ENCODE data around the gene TTLL11.

DNA sequence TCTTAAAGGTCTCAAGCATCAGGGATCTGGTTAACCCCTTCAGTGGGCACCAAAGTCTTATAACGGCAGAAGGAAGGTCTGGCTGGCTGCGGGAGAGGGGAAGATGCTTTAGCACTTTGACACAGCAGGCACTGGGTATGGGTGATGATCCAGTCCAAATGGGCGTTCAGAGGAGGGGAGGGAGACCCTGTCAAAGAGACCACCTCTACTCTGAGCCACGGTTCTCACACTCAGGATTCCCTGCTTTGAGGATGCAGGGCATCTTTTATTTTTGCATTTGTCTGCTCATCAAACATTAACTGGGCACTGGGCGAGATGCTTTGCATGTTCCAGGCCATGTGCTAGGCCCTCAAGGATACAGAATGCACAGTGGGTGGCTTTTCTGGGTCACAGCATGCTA lies 237.6 kb downstream of the TTLL11 start:
- TF ChIP-seq CTCF (IDR thresholded peaks at IDR 0.05; ENCODE audit: poor library complexity, severe bottlenecking) (no peak), EZH2 (IDR thresholded peaks at IDR 0.05; ENCODE audit: borderline replicate concordance, insufficient read depth, low read length, poor library complexity, severe bottlenecking) (no peak), EP300 (conservative IDR thresholded peaks at IDR 0.05; ENCODE audit: poor library complexity, severe bottlenecking) (no peak), RAD21 (conservative IDR thresholded peaks at IDR 0.05) (no peak), POLR2AphosphoS5 (IDR thresholded peaks at IDR 0.05) (no peak), TAF1 (IDR thresholded peaks at IDR 0.05; ENCODE audit: low read depth) (no peak), SMC3 (conservative IDR thresholded peaks at IDR 0.05; ENCODE audit: poor library complexity) (no peak)
- TF ChIP-seq, protein P1, sequence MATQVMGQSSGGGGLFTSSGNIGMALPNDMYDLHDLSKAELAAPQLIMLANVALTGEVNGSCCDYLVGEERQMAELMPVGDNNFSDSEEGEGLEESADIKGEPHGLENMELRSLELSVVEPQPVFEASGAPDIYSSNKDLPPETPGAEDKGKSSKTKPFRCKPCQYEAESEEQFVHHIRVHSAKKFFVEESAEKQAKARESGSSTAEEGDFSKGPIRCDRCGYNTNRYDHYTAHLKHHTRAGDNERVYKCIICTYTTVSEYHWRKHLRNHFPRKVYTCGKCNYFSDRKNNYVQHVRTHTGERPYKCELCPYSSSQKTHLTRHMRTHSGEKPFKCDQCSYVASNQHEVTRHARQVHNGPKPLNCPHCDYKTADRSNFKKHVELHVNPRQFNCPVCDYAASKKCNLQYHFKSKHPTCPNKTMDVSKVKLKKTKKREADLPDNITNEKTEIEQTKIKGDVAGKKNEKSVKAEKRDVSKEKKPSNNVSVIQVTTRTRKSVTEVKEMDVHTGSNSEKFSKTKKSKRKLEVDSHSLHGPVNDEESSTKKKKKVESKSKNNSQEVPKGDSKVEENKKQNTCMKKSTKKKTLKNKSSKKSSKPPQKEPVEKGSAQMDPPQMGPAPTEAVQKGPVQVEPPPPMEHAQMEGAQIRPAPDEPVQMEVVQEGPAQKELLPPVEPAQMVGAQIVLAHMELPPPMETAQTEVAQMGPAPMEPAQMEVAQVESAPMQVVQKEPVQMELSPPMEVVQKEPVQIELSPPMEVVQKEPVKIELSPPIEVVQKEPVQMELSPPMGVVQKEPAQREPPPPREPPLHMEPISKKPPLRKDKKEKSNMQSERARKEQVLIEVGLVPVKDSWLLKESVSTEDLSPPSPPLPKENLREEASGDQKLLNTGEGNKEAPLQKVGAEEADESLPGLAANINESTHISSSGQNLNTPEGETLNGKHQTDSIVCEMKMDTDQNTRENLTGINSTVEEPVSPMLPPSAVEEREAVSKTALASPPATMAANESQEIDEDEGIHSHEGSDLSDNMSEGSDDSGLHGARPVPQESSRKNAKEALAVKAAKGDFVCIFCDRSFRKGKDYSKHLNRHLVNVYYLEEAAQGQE (IDR thresholded peaks at IDR 0.05; ENCODE audit: borderline replicate concordance), result no peak
